ENCODE measurements around the gene EPB41L2.
"Not testable (repeated sequence)": the region's sequence is repeated elsewhere in the genome, so short reads cannot be mapped to it uniquely, and the experiment has no call there.

Gene EPB41L2

GRCh38 chr6:131036143-131036542 lies 26.9 kb downstream of the EPB41L2 start:
- no peak for DNase-seq (ENCODE audit: low spot score)

- DNase-seq (ENCODE audit: low spot score), result no peak
Observed at GRCh38 chr6:131035582-131035981, 27.5 kb downstream of the EPB41L2 start.

DNA sequence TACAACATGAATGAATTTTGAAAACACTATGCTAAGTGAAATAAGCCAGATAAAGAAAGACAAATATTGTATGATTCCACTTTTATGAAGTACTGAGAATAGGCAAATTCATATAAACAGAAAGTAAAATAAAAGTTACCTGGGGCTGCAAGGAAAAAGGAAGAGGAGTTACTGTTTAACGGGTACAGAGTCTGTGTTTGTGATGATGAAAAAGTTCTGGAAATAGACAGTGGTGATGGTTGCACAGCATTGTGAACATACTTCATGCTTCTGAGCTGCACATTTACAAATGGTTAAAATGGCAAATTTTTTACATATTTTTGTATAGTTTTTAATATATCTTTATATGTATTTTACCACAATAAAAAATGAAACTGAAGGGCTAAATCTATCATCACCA lies 29.4 kb downstream of the EPB41L2 start:
- no peak for DNase-seq (ENCODE audit: low spot score)

DNA sequence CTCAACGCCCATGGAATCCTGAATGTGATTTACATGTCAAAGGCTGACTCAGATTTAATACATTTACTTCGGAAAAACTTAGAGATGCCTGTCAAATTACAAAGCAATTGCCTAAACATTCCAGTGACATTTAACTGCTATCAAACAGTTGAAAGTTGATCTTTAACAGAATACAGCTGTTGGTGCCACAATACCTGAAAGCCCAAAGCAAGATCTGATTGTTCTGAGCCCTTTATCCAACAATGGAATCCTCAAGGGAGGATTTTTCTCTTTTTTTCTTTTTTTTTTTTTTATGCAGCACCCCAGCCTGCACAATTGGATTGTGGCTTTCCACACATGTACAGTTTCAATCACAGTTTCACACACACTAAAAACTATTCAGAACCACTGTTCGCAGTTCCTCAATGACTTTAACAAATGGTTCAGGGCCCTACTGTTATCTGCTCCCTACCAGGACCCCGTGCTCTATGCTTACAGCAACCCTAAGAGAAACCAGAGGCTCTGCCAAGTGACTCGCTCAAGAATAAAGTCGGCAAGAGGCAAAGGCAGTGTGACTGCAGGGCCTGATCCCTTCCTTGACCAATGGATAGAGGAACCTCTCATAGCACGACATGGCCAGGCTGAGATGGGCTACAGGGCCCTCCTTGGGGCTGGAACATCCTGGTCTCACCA lies 33.3 kb downstream of the EPB41L2 start:
- DNase-seq (ENCODE audit: low spot score), result no peak

- DNase-seq (ENCODE audit: low spot score), result no peak
Observed at GRCh38 chr6:131027326-131027725, 35.7 kb downstream of the EPB41L2 start.

DNA sequence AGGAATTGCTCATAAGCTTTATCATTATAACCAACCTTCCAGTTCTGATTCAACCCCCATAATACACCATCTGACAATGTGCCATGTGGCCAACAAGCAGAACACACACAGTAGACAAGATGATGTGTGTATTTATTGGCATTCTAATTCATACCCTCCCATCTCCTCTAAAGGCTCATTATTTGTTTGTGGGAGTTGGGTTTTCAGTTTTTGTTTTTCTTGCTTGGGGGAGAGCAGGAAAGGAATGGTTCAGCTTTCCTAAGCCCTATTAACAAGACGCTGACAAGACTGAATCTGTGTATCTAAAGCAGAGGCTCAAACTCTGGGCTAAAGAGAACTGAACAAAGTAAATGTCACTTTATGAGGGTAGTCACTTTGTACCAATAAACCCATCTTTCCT lies 36.8 kb downstream of the EPB41L2 start:
- DNase-seq (ENCODE audit: low spot score), result no peak

GRCh38 chr6:131024565-131024964 lies 38.5 kb downstream of the EPB41L2 start:
- DNase-seq (ENCODE audit: low spot score), result no peak

- no peak for DNase-seq (ENCODE audit: low spot score)
Observed at GRCh38 chr6:131023834-131024504, 39.1 kb downstream of the EPB41L2 start.

GRCh38 chr6:131022691-131023090 lies 40.4 kb downstream of the EPB41L2 start:
- no peak for DNase-seq (ENCODE audit: low spot score)

DNA sequence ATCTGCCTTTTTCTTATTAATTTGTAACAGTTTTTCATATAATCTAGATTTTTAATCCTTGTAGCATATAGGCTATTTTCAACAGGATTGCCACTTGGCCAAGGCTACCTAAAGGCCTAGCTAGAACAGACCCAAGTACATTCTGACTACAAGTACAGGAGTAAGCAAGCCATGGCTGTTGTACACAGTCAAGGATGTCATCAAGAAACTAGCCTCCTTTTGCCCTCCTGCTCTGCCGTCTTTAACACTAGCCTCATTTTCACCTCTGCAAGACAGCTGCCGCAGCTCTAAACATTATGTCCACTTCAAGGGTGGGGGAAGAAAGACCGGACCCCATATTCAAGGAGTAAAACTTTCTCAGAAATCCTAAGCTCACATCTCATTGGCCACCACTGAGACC lies 45.1 kb downstream of the EPB41L2 start:
- DNase-seq (ENCODE audit: low spot score), result no peak

DNA sequence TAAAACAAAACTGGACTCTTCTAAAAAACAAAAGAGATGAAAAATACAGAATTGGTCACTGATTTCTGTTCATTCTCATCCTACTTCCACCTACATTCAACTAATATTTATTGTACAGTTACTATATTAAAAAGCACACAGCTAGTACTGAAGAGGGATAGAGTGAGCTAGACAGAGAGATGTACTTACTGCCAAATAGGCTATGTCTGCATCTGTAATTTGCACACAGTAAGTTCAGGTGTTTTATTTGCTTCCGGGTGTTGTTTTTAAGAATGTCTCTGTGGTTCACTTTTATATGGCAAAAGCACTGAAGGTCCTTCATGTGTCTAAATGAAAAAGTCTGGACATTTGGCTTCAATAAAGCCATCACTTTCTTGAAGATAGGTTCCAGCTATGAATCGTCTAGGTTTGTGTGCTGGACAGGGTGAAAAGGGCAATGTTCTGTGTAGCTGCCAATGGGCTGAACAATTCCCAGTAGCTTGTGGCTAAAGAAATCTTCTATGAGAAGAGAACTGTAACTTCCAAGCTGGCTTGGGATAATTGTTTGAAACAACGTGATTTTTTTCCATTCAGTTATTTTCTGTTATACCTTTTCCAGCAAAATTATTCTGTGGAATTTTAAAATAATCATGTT lies 47.3 kb downstream of the EPB41L2 start:
- no peak for DNase-seq (ENCODE audit: low spot score)

DNA sequence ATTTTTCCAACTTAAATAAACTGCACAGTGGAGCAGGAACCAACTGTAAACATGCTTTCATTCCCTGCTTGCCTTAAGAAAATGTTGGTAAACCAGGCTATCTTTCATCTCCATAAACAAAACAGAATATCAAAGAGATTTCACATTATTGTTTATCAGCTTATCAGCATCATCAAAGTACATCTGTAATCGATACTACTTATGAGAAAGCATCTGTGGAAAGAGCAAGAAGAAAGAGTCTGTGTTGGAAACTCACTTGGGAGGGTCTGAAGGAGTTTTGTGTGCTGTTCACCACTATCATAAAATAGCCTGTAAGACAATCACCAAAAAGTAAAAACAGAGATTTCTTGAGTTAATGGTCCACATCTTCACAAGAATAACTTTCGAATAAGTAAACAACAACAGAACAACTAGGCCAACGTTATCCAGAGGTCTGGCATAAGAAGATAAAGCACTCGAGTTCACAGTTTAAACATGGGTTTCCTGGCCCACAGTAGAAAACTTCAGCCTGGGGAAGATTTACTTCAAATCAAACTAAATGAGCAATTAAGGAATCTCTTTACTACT lies 47.9 kb downstream of the EPB41L2 start:
- no peak for DNase-seq (ENCODE audit: low spot score)

DNA sequence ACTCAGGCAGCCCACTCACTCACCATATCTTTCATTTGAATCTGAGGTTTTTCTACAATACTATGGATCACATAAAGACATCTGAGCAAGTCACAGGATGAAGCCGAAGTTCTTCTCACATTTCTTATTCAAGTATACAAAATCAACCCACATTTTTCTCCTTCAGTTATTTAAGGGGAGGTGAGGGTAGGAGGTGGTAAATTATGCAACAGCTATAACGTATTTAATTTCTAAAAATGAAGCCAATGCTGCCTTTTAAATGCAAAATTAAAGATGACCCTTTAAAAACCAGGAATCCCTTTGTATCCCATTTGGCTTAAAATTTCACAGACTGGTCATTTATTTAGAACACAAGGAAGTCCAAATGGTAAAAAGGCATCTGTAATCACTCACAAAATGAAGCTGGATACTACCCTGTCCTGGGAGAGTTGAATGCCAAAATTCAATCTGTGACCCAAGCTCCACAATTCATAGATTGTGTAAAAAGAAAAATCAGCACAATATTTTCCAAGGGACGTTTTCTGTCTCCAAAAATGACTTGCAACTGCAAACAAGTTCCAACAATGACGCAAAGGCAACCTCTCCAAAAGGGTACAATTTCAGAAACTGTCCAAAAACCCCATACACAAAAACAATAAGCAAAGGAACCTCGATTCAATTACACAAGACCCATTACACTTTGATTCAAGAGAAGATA lies 48.8 kb downstream of the EPB41L2 start:
- no peak for DNase-seq (ENCODE audit: low spot score)

GRCh38 chr6:131013495-131013894 lies 49.5 kb downstream of the EPB41L2 start:
- no peak for DNase-seq (ENCODE audit: low spot score)

- DNase-seq (ENCODE audit: low spot score), result no peak
Observed at GRCh38 chr6:131009790-131010189, 53.3 kb downstream of the EPB41L2 start.

DNA sequence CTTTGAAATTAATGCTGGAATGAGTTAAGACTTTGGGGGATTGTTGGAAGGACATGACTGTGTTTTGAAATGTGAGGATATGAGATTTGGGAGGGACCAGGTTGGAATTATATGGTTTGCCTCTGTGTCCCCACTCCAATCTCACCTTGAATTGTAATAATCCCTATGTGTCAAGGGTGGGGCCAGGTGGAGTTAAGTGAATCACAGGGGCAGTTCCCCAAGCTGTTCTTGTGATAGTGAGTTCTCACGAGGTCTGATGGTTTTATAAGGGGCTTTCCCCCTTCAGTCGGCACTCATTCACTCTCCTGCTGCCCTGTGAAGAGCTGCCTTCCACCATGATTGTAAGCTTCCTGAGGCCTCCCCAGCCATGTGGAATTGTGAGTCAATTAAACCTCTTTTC lies 54.1 kb downstream of the EPB41L2 start:
- DNase-seq (ENCODE audit: low spot score), result not testable (repeated sequence)

DNA sequence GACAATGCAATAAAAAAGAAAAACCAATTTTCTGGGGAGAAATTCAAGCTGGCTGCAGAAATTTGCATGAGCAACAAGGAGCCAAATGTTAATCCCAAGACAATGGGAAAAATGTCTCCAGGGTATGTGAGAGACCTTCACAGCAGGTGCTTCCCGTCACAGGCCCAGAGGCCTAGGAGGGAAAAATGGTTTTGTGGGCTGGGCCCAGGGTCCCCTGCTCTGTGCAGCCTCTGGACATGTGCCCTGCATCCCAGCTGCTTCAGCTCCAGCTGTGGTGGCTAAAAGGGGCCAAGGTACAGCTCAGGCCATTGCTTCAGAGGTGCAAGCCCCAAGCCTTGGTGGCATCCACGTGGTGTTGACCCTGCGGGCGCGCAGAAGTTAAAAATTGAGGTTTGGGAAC lies 55.1 kb downstream of the EPB41L2 start:
- DNase-seq (ENCODE audit: low spot score), result not testable (repeated sequence)

- no peak for DNase-seq (ENCODE audit: low spot score)
Observed at GRCh38 chr6:131007286-131007685, 55.8 kb downstream of the EPB41L2 start.

DNA sequence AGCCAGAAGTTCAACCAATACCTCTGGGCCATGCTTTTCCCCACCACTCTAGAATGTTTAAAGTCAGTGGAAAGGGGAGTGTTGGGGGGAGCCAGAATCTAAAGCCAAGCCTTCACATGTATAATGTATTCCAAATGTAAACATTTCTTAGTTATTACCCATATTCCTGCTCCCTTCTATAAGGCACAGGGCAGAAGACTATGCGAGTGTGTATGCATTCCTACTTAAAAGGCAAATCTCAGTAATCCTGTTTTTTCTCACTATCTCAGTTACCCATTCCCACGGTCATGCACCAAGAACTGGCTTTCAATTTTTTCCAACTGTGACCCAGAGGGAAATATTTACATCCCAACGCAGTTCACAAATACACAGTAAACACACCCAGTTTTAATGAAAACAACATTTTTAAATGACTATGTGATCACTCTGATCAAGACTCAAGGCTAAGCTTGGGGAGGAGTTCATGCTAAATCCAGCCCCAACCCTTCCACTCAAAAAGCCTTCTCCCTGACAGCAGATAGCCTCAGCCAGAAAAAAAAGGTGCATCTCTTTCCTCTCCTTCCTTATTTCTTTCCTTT lies 57.5 kb downstream of the EPB41L2 start:
- no peak for DNase-seq (ENCODE audit: low spot score)

GRCh38 chr6:131004936-131005335 lies 58.1 kb downstream of the EPB41L2 start:
- no peak for DNase-seq (ENCODE audit: low spot score)

GRCh38 chr6:131004387-131004755 lies 58.7 kb downstream of the EPB41L2 start:
- DNase-seq (ENCODE audit: low spot score), result no peak
